Type B pancreatic cell (in vitro differentiated cells): ENCODE measurements around the gene POMGNT2. TPM values are rescaled to one million over a fixed set of nuclear protein-coding genes. Genes with fewer than 3 reads are reported as not detected.
A peak's percentile ranks its signal among the peaks of the same experiment; 100 is the strongest.

Source experiments
- DNase-seq: peaks from one replicate; pipeline ENCODE4 v3.0.0; 2021; ENCODE audit warnings: mixed read lengths; ENCODE audit not compliant: unreplicated experiment; ENCODE audit errors: extremely low spot score
- H3K27ac Mint-ChIP-seq: 2 replicates; pipeline ENCODE4 v1.8.0; 2021; ENCODE audit warnings: mild to moderate bottlenecking, mixed read lengths
- H3K27me3 Mint-ChIP-seq: 2 replicates; pipeline ENCODE4 v1.8.0; 2021; ENCODE audit warnings: mixed read lengths
- H3K36me3 Mint-ChIP-seq: 2 replicates; pipeline ENCODE4 v1.8.0; 2021; ENCODE audit warnings: mixed read lengths
- H3K4me1 Mint-ChIP-seq: one replicate; pipeline ENCODE4 v1.8.0; 2021; ENCODE audit warnings: mixed read lengths; ENCODE audit not compliant: unreplicated experiment
- H3K4me3 Mint-ChIP-seq: 2 replicates; pipeline ENCODE4 v1.8.0; 2021; ENCODE audit warnings: mild to moderate bottlenecking, mixed read lengths
- H3K9me3 Mint-ChIP-seq: 2 replicates; pipeline ENCODE4 v1.8.0; 2021; ENCODE audit warnings: mixed read lengths
- CTCF ChIP-seq: fragments of 200-600 bp; sonication (generic); conservative IDR thresholded peaks from 2 replicates; pipeline ENCODE4 v1.5.0; 2021; ENCODE audit warnings: antibody characterized with exemption, mild to moderate bottlenecking
- total RNA-seq: library from RNA; stranded (reverse); gene quantifications from 2 replicates; pipeline ENCODE4 v1.2.1, GENCODE V29; 2021; ENCODE audit warnings: low replicate concordance

Gene POMGNT2
- total RNA-seq, 1 donor from 2014 or later: 15.7 TPM

GRCh38 chr3:43113671-43114070 is 7.8 kb upstream of the POMGNT2 start:
- TF ChIP-seq CTCF: no peak
- no peak for DNase-seq
- no peak overlapping the region for H3K27ac Mint-ChIP-seq
- no peaks in the 10 kb centered on the region for H3K36me3 Mint-ChIP-seq
- H3K27me3 Mint-ChIP-seq: peaks cover 29% of the 10 kb centered on the region
- no peak overlapping the region for H3K4me3 Mint-ChIP-seq
- no peaks in the 10 kb centered on the region for H3K9me3 Mint-ChIP-seq
- no peaks in the 10 kb centered on the region for H3K4me1 Mint-ChIP-seq

GRCh38 chr3:43106293-43106628 is 382 bp upstream of the POMGNT2 start:
- Mint-ChIP-seq H3K27ac (peak overlapping the region; percentile 17), H3K4me3 (peak overlapping the region; percentile 81), H3K36me3 (no peaks in the 10 kb centered on the region), H3K27me3 (peaks cover 17% of the 10 kb centered on the region), H3K4me1 (peaks cover 7% of the 10 kb centered on the region), H3K9me3 (no peaks in the 10 kb centered on the region)
- TF ChIP-seq CTCF: no peak
- DNase-seq: no peak

- no peak for DNase-seq
- H3K27me3 Mint-ChIP-seq: peaks cover 17% of the 10 kb centered on the region
- H3K36me3 Mint-ChIP-seq: no peaks in the 10 kb centered on the region
- TF ChIP-seq CTCF: no peak
- H3K27ac Mint-ChIP-seq: peak overlapping the region; percentile 53
- peaks cover 7% of the 10 kb centered on the region for H3K4me1 Mint-ChIP-seq
- H3K9me3 Mint-ChIP-seq: no peaks in the 10 kb centered on the region
- peak overlapping the region; percentile 85 for H3K4me3 Mint-ChIP-seq
Observed at GRCh38 chr3:43104660-43105595, 951 bp downstream of the POMGNT2 start.

GRCh38 chr3:43104039-43104438 is 1.8 kb downstream of the POMGNT2 start:
- no peak for DNase-seq
- H3K4me3 Mint-ChIP-seq: peak overlapping the region; percentile 85
- no peaks in the 10 kb centered on the region for H3K9me3 Mint-ChIP-seq
- H3K27me3 Mint-ChIP-seq: peaks cover 17% of the 10 kb centered on the region
- peaks cover 7% of the 10 kb centered on the region for H3K4me1 Mint-ChIP-seq
- H3K27ac Mint-ChIP-seq: no peak overlapping the region
- no peaks in the 10 kb centered on the region for H3K36me3 Mint-ChIP-seq
- TF ChIP-seq CTCF: no peak

GRCh38 chr3:43102773-43103480 is 3.0 kb downstream of the POMGNT2 start:
- Mint-ChIP-seq H3K27me3 (peaks cover 15% of the 10 kb centered on the region), H3K9me3 (no peaks in the 10 kb centered on the region), H3K4me1 (peaks cover 7% of the 10 kb centered on the region), H3K36me3 (no peaks in the 10 kb centered on the region), H3K27ac (no peak overlapping the region), H3K4me3 (no peak overlapping the region)
- TF ChIP-seq CTCF: no peak
- no peak for DNase-seq
